BJ (cell line): Measurements from ENCODE around the gene FAM107B. TPM values are rescaled to one million over a fixed set of nuclear protein-coding genes. Genes with fewer than 3 reads are reported as not detected.

Source experiments
- CTCF ChIA-PET: fragments of 350-600 bp; formaldehyde crosslinking; extraction: SDS; loops from one replicate; lab custom pipeline; 2021; ENCODE audit warnings: antibody characterized with exemption, inconsistent platforms; lab: Yijun Ruan, JAX
- POLR2A ChIA-PET: fragments of 300-600 bp; sonication (Branson Sonifier 250); formaldehyde crosslinking; extraction: SDS; loops from one replicate; lab custom pipeline; 2021; ENCODE audit warnings: antibody characterized with exemption; lab: Charles Lee
- DNase-seq: peaks from one replicate; pipeline ENCODE4 v3.0.0-alpha.2; 2011; ENCODE audit warnings: low read depth
- H3K27me3 ChIP-seq: 2 replicates; pipeline ENCODE4 v1.6.0; 2011; ENCODE audit warnings: low read length; ENCODE audit not compliant: control insufficient read depth, insufficient read depth
- H3K36me3 ChIP-seq: 2 replicates; pipeline ENCODE4 v1.5.1; 2011; ENCODE audit warnings: low read length; ENCODE audit not compliant: control insufficient read depth, insufficient read depth
- H3K4me3 ChIP-seq: 2 replicates; pipeline ENCODE4 v1.5.1; 2011; ENCODE audit warnings: low read depth, mild to moderate bottlenecking, control low read depth, low read length
- CTCF ChIP-seq: IDR thresholded peaks from 2 replicates; pipeline ENCODE4 v1.5.1; 2011; ENCODE audit warnings: low read depth, mild to moderate bottlenecking, control low read depth, inconsistent platforms, low read length, moderate library complexity; ENCODE audit not compliant: insufficient read depth
- polyA plus RNA-seq: library from polyadenylated mRNA; depleted of rRNA; stranded (reverse); fragments of >200 nt; gene quantifications from 2 replicates; pipeline ENCODE4 v1.2.3, GENCODE V29; 2011

FAM107B gene
- polyA plus RNA-seq, 1 experiment, result 11.3 TPM

GRCh38 chr10:14798636-14799035, 23.9 kb upstream of the FAM107B start:
- Histone ChIP-seq H3K4me3 (no peak overlapping the region), H3K27me3 (peaks cover 2% of the 10 kb centered on the region), H3K36me3 (no peaks in the 10 kb centered on the region)
- TF ChIP-seq CTCF, result no peak
- CTCF ChIA-PET, result interaction anchor here (1.2 to 1.6 kb wide), 2 partner anchors 10 to 12 kb away, joined by 5 read pairs; no protein-coding TSS in a partner anchor
- POLR2A ChIA-PET, result no interaction called here
- no peak for DNase-seq

GRCh38 chr10:14787938-14788337, 13.2 kb upstream of the FAM107B start:
- no peak overlapping the region for H3K4me3 ChIP-seq
- no peak for DNase-seq
- no peak for TF ChIP-seq CTCF
- ChIA-PET CTCF (interaction anchor here (0.7 kb wide), 1 partner anchor 74 kb away, joined by 3 read pairs; no protein-coding TSS in a partner anchor), POLR2A (no interaction called here)
- no peaks in the 10 kb centered on the region for H3K36me3 ChIP-seq
- no peaks in the 10 kb centered on the region for H3K27me3 ChIP-seq

- no peak for TF ChIP-seq CTCF
- H3K27me3 ChIP-seq, result no peaks in the 10 kb centered on the region
- H3K4me3 ChIP-seq, result no peak overlapping the region
- ChIA-PET CTCF (no interaction called here), POLR2A (no interaction called here)
- no peaks in the 10 kb centered on the region for H3K36me3 ChIP-seq
- DNase-seq, result no peak
These were observed 9.9 kb upstream of the FAM107B start for GRCh38 chr10:14784459-14785055.

- POLR2A ChIA-PET, result interaction anchor here (0.7 kb wide), 1 partner anchor 113 kb away, joined by 21 read pairs; no protein-coding TSS in a partner anchor
- Histone ChIP-seq H3K27me3 (no peaks in the 10 kb centered on the region), H3K36me3 (no peaks in the 10 kb centered on the region), H3K4me3 (no peak overlapping the region)
- no peak for DNase-seq
- CTCF ChIA-PET, result no interaction called here
- no peak for TF ChIP-seq CTCF
These were observed 8.1 kb upstream of the FAM107B start for GRCh38 chr10:14782691-14783363.

GRCh38 chr10:14781763-14782162, 7.1 kb upstream of the FAM107B start:
- POLR2A ChIA-PET, result interaction anchor here (0.7 kb wide), 1 partner anchor 112 kb away, joined by 21 read pairs; no protein-coding TSS in a partner anchor
- no peaks in the 10 kb centered on the region for H3K27me3 ChIP-seq
- no peak for DNase-seq
- H3K36me3 ChIP-seq, result no peaks in the 10 kb centered on the region
- TF ChIP-seq CTCF, result no peak
- CTCF ChIA-PET, result no interaction called here
- no peak overlapping the region for H3K4me3 ChIP-seq
